ENCODE measurements around the gene BST2. TPM values are rescaled to one million over a fixed set of nuclear protein-coding genes. Genes with fewer than 3 reads are reported as not detected.

BST2 gene
- total and polyA plus RNA-seq, 9 of the 15 experiments (the other 6 are each of a cell fraction or from before 2014, with no cell fraction given) = 11.2 to 232 (median 151) TPM

GRCh38 chr19:17431417-17431816 lies 26.0 kb upstream of the BST2 start:
- Histone ChIP-seq H3K9me3 (replicated peaks; ENCODE audit: control insufficient read depth, insufficient read depth, low read depth, low read length) (no peaks in the 10 kb centered on the region; the same call in 1 of the 2 replicates), H3K4me3 (no peak overlapping the region), H3K9me1 (ENCODE audit: control insufficient read depth, insufficient read depth, low read length) (no peaks in the 10 kb centered on the region), H3K4me1 (replicated peaks in 1 of 2; ENCODE audit: control insufficient read depth in 2 of 2, insufficient read depth in 2 of 2, low read length in 2 of 2) (peaks cover 0 to 5% of the 10 kb centered on the region in 2 experiments; a peak in 2 of 5 replicates), H3K79me2 (ENCODE audit: control insufficient read depth, insufficient read depth, low read length) (no peaks in the 10 kb centered on the region), H3K9ac (ENCODE audit: insufficient read depth in 1 of 2, low read depth in 2 of 2, low read length in 2 of 2) (no peak overlapping the region), H3K27ac (ENCODE audit: extremely low read depth, low read depth, low read length) (no peak overlapping the region), H2AFZ (ENCODE audit: low read depth, low read length) (no peak overlapping the region), H3K36me3 (ENCODE audit: control insufficient read depth, insufficient read depth, low read length) (no peaks in the 10 kb centered on the region), H4K20me1 (replicated peaks; ENCODE audit: control insufficient read depth, insufficient read depth, low read length) (no peaks in the 10 kb centered on the region; the same call in none of the 2 replicates), H3K27me3 (ENCODE audit: control insufficient read depth in 2 of 2, insufficient read depth in 2 of 2, low read length in 2 of 2) (peaks cover 0 to 11% of the 10 kb centered on the region in 2 experiments; a peak in 4 of 5 replicates), H3K4me2 (ENCODE audit: insufficient read depth, low read length) (no peak overlapping the region)
- WGBS (ENCODE audit: insufficient coverage, low coverage, missing lambda C conversion rate) = 51% methylated on average over 7 of the region's 7 CpGs
- in situ Hi-C loops (cut with MboI) (no loop called here), intact Hi-C loops (cut with micrococcal nuclease) (no loop called here)
- BruUV-seq (replicated peaks) = no TSS peak
- TF ChIP-seq ZNF780A (CRISPR knock-in tag; IDR thresholded peaks at IDR 0.05) (no peak), ZNF121 (CRISPR knock-in tag; conservative IDR thresholded peaks at IDR 0.05) (peak; percentile 97), STAT5B (CRISPR knock-in tag; IDR thresholded peaks at IDR 0.05) (no peak), RBM25 (IDR thresholded peaks at IDR 0.05; ENCODE audit: low read depth, low read length, severe bottlenecking) (peak; percentile 75)
- no peak for ATAC-seq
- POLR2A ChIA-PET = no interaction called here
- no peak for DNase-seq (ENCODE audit: extremely low read depth in 1 of 4, low spot score in 3 of 4)
- no peak for FAIRE-seq
- CTCF ChIA-PET (ENCODE audit: low intra/inter-chr PET ratio) = no interaction called here

DNA sequence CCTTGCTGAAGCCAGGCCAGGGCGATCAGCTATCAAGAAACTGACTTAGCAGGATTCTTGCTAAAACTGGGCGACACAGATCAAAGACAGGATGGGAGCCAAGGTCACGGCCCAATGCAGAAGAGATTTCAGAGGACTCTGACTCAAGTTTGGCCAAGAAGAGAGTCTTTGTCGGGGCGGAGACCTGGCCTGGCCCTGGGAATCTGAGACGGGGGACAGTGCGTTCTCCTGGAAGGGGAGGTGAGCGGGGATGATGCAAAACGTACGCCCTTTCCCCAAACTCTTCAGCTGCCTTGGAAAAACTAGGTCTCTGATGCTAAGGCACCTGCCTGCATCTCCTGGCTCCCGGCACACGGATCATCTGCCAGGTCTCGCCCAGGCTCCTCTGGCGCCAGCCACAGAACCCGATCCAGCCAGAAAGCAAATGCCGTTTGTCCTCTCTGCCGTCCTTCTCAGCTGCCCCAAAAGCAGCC lies 24.2 kb upstream of the BST2 start:
- intact Hi-C loops (cut with micrococcal nuclease) (no loop called here), in situ Hi-C loops (cut with MboI) (no loop called here)
- Histone ChIP-seq H3K4me3 (no peak overlapping the region), H3K36me3 (ENCODE audit: control insufficient read depth, insufficient read depth, low read length) (no peaks in the 10 kb centered on the region), H3K27me3 (ENCODE audit: control insufficient read depth in 2 of 2, insufficient read depth in 2 of 2, low read length in 2 of 2) (no peaks in the 10 kb centered on the region), H3K9ac (ENCODE audit: insufficient read depth in 1 of 2, low read depth in 2 of 2, low read length in 2 of 2) (peak overlapping the region in 1 of 2 experiments; percentile 71; a peak in 1 of 4 replicates), H3K9me3 (replicated peaks; ENCODE audit: control insufficient read depth, insufficient read depth, low read depth, low read length) (no peaks in the 10 kb centered on the region), H3K9me1 (ENCODE audit: control insufficient read depth, insufficient read depth, low read length) (no peaks in the 10 kb centered on the region), H3K4me2 (ENCODE audit: insufficient read depth, low read length) (no peak overlapping the region), H3K4me1 (replicated peaks in 1 of 2; ENCODE audit: control insufficient read depth in 2 of 2, insufficient read depth in 2 of 2, low read length in 2 of 2) (peaks cover 3 to 12% of the 10 kb centered on the region in 2 experiments; a peak in 3 of 5 replicates), H4K20me1 (replicated peaks; ENCODE audit: control insufficient read depth, insufficient read depth, low read length) (no peaks in the 10 kb centered on the region; the same call in 1 of the 2 replicates), H3K79me2 (ENCODE audit: control insufficient read depth, insufficient read depth, low read length) (no peaks in the 10 kb centered on the region), H3K27ac (ENCODE audit: extremely low read depth, low read depth, low read length) (no peak overlapping the region), H2AFZ (ENCODE audit: low read depth, low read length) (no peak overlapping the region)
- POLR2A ChIA-PET = interaction anchor here (0.6 to 0.9 kb wide), 3 partner anchors 10 to 17 kb away, joined by 3 to 5 read pairs (median 4); no protein-coding TSS in a partner anchor
- no TSS peak for BruUV-seq (replicated peaks)
- peak in 1 of 4 experiments; percentile 16 for DNase-seq (ENCODE audit: extremely low read depth in 1 of 4, low spot score in 3 of 4)
- peak; percentile 56 for FAIRE-seq
- 21% methylated on average over 17 of the region's 17 CpGs for WGBS (ENCODE audit: insufficient coverage, low coverage, missing lambda C conversion rate)
- CTCF ChIA-PET (ENCODE audit: low intra/inter-chr PET ratio) = no interaction called here
- ATAC-seq = no peak
- TF ChIP-seq XRCC5 (IDR thresholded peaks at IDR 0.05; ENCODE audit: low read depth, low read length) (no peak), ZNF232 (CRISPR knock-in tag; IDR thresholded peaks at IDR 0.05) (no peak), ZFP91 (CRISPR knock-in tag; IDR thresholded peaks at IDR 0.05) (no peak), ZNF696 (CRISPR knock-in tag; conservative IDR thresholded peaks at IDR 0.05) (no peak)
- TF ChIP-seq, protein P1, sequence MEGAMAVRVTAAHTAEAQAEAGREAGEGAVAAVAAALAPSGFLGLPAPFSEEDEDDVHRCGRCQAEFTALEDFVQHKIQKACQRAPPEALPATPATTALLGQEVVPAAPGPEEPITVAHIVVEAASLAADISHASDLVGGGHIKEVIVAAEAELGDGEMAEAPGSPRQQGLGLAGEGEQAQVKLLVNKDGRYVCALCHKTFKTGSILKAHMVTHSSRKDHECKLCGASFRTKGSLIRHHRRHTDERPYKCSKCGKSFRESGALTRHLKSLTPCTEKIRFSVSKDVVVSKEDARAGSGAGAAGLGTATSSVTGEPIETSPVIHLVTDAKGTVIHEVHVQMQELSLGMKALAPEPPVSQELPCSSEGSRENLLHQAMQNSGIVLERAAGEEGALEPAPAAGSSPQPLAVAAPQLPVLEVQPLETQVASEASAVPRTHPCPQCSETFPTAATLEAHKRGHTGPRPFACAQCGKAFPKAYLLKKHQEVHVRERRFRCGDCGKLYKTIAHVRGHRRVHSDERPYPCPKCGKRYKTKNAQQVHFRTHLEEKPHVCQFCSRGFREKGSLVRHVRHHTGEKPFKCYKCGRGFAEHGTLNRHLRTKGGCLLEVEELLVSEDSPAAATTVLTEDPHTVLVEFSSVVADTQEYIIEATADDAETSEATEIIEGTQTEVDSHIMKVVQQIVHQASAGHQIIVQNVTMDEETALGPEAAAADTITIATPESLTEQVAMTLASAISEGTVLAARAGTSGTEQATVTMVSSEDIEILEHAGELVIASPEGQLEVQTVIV (CRISPR knock-in tag; IDR thresholded peaks at IDR 0.05; ENCODE audit: borderline replicate concordance) = no peak
- TF ChIP-seq, protein P2, sequence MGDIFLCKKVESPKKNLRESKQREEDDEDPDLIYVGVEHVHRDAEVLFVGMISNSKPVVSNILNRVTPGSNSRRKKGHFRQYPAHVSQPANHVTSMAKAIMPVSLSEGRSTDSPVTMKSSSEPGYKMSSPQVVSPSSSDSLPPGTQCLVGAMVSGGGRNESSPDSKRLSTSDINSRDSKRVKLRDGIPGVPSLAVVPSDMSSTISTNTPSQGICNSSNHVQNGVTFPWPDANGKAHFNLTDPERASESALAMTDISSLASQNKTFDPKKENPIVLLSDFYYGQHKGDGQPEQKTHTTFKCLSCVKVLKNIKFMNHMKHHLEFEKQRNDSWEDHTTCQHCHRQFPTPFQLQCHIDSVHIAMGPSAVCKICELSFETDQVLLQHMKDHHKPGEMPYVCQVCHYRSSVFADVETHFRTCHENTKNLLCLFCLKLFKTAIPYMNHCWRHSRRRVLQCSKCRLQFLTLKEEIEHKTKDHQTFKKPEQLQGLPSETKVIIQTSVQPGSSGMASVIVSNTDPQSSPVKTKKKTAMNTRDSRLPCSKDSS (IDR thresholded peaks at IDR 0.05; ENCODE audit: low read depth, partially characterized antibody) = no peak
